ENCODE results near the gene CPED1.

- TF ChIP-seq CTCF (IDR thresholded peaks at IDR 0.05): no peak
- no peak for TF ChIP-seq POLR2A (IDR thresholded peaks at IDR 0.05)
Measured at GRCh38 chr7:121195010-121195409, 206.5 kb downstream of the CPED1 start.
